ENCODE measurements around the gene KRTAP15-1. TPM values are rescaled to one million over a fixed set of nuclear protein-coding genes. Genes with fewer than 3 reads are reported as not detected.

The KRTAP15-1 gene, protein sequence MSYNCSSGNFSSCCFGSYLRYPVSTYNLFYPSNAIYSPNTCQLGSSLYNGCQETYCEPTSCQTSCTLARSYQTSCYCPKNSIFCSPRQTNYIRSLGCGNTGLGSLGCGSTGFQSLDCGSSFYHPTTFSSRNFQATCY
- total RNA-seq (not detected), polyA plus RNA-seq (ENCODE audit: insufficient read length in 2 of 2) (not detected)
- long read RNA-seq, donor 1: 0 reads
- long read RNA-seq, donor 2: 0 reads
- long read RNA-seq, donor 3: 0 reads
- long read RNA-seq, donor 4: 0 reads

DNA sequence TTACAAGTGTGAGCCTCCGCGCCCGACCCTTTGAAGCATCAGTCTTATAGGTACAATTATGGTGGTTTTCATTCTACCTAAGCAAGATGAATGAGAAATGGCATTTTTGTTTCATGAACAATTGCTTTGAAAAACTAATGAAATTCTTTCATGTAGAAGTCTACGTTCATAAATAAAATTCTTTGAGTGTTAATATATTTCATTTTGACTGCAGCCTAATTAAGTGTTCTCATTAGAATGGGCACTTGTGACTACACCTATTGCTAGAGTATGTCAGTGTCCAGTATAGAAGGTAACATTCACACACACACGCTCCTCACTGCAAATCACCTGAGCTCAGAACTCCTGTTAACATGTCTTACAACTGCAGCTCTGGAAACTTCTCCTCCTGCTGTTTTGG is at the start of gene KRTAP15-1:
KRTAP15-1 (plus strand) TSS at position 301 of the 400 bp plus-strand sequence; CDS start at position 354, 53 bp downstream.
- 80% methylated on average over 1 of the region's 5 CpGs for WGBS (ENCODE audit: insufficient coverage)

DNA sequence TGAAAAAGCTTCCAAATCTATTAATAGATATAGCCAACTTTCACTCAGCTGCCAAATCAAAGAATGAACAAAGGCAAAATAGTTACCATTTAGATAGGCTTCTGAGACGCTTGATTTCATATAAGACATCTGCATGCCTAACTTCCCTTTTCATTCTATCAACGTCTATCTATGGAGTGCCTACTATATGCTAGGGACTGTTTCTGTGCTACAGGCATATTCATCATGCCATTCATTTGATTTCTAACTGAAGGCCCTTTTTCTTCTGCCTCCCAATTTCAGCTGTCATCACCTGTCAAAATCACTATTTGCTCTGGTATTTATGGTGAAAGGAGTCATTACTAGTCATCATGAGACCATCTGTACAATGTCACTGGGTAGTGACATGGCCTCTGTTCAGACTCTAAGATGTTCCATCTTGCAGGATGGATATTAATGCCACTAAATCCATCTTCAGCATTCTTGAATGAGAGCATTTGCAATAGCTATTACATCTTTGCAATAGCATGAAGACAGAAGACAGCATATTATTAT is 48.5 kb upstream of the KRTAP15-1 start:
- no peak overlapping the region for H3K27ac ChIP-seq (ENCODE audit: low read depth, low read length)
- no peaks in the 10 kb centered on the region for H3K27me3 ChIP-seq (ENCODE audit: control insufficient read depth, insufficient read depth, low read length)
- H3K4me3 ChIP-seq (ENCODE audit: low read depth, low read length): no peak overlapping the region
- no CpG with 5 or more reads among the region's 2 CpGs for WGBS (ENCODE audit: insufficient coverage)
- no peaks in the 10 kb centered on the region for H3K9me3 ChIP-seq (ENCODE audit: control insufficient read depth, insufficient read depth, low read length)
- H3K36me3 ChIP-seq (ENCODE audit: control insufficient read depth, insufficient read depth, low read length): no peaks in the 10 kb centered on the region
- peak in 1 of 6 donors; percentile 16 for DNase-seq (ENCODE audit: low read depth in 4 of 6, low spot score in 6 of 6)
- no peaks in the 10 kb centered on the region for H3K4me1 ChIP-seq (ENCODE audit: control insufficient read depth, insufficient read depth, low read length)

More for the DNA sequence above, at the start of gene KRTAP15-1:
- Histone ChIP-seq H3K4me3 (ENCODE audit: low read depth, low read length) (no peak within 1 kb of the TSS), H3K36me3 (ENCODE audit: control insufficient read depth, insufficient read depth, low read length) (no peaks in the 10 kb centered on the region), H3K27ac (ENCODE audit: low read depth, low read length) (no peak within 1 kb of the TSS), H3K9me3 (ENCODE audit: control insufficient read depth, insufficient read depth, low read length) (no peaks in the 10 kb centered on the region), H3K27me3 (ENCODE audit: control insufficient read depth, insufficient read depth, low read length) (no peaks in the 10 kb centered on the region), H3K4me1 (ENCODE audit: control insufficient read depth, insufficient read depth, low read length) (no peaks in the 10 kb centered on the region)
- no peak for DNase-seq (ENCODE audit: low read depth in 4 of 6, low spot score in 6 of 6)

DNA sequence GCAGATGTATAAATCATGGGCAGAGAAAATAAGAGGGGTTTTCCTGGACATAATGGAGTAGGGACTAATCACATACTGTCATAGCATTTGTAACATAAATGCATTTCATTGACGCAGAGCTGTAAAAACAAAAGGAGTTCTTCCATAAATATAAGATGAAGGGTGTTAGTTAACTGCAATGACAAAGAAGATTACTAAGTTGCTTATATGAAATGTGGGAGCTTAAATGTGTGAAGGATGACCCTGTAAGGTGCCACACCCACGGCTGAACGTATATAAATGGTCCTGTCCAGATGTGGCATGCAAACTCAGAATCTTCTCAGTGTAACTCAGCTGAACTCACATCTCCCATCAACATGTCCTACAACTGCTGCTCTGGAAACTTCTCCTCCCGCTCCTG is 44.3 kb upstream of the KRTAP15-1 start, which contains the start of gene KRTAP13-1:
KRTAP13-1 (plus strand) TSS at position 301 of the 400 bp plus-strand sequence; CDS start at position 357, 56 bp downstream.
- Histone ChIP-seq H3K27me3 (ENCODE audit: control insufficient read depth, insufficient read depth, low read length) (no peaks in the 10 kb centered on the region), H3K9me3 (ENCODE audit: control insufficient read depth, insufficient read depth, low read length) (no peaks in the 10 kb centered on the region), H3K36me3 (ENCODE audit: control insufficient read depth, insufficient read depth, low read length) (no peaks in the 10 kb centered on the region), H3K4me1 (ENCODE audit: control insufficient read depth, insufficient read depth, low read length) (no peaks in the 10 kb centered on the region), H3K4me3 (ENCODE audit: low read depth, low read length) (no peak within 1 kb of the TSS), H3K27ac (ENCODE audit: low read depth, low read length) (no peak within 1 kb of the TSS)
- 89% methylated on average over 3 of the region's 4 CpGs for WGBS (ENCODE audit: insufficient coverage)
- DNase-seq (ENCODE audit: low read depth in 4 of 6, low spot score in 6 of 6): no peak

DNA sequence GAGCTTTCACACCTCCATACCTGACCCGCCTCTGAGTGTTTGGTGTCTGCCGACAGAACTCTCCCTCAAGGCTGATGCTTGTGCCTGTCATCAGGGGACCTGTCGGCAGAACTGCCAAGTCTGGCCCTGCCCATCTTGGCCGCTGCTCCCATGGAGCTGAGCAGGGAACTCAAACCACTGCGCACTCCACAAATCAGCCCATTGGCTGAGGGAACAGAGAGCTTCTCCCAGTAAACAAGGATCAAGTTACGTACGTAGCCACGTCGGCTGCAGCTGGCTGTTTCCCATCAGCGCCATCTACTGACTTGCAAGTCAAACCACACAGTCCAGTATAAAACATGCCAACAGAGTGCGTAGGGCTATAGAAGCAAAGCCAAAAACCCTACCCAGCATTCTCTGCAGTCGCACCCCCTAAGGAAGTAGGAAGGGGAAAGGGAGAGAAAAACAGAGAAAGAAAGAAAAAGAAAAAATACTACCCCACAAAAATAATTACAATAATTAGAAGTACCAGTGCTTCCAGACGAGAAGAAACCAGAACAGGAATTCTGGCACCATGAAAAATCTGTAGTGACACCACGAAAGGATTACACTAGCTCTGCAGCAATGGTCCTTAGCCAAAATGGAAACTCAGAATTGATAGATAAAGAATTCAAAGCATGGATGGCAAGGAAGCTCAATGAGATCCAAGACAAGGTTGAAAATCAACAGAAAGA is 31.1 kb upstream of the KRTAP15-1 start:
- no peaks in the 10 kb centered on the region for H3K27me3 ChIP-seq (ENCODE audit: control insufficient read depth, insufficient read depth, low read length)
- no peak overlapping the region for H3K4me3 ChIP-seq (ENCODE audit: low read depth, low read length)
- peaks cover 3% of the 10 kb centered on the region for H3K4me1 ChIP-seq (ENCODE audit: control insufficient read depth, insufficient read depth, low read length)
- DNase-seq (ENCODE audit: low read depth in 4 of 6, low spot score in 6 of 6): no peak
- WGBS (ENCODE audit: insufficient coverage): 64% methylated on average over 7 of the region's 14 CpGs
- no peak overlapping the region for H3K27ac ChIP-seq (ENCODE audit: low read depth, low read length)
- no peaks in the 10 kb centered on the region for H3K9me3 ChIP-seq (ENCODE audit: control insufficient read depth, insufficient read depth, low read length)
- H3K36me3 ChIP-seq (ENCODE audit: control insufficient read depth, insufficient read depth, low read length): no peaks in the 10 kb centered on the region

DNA sequence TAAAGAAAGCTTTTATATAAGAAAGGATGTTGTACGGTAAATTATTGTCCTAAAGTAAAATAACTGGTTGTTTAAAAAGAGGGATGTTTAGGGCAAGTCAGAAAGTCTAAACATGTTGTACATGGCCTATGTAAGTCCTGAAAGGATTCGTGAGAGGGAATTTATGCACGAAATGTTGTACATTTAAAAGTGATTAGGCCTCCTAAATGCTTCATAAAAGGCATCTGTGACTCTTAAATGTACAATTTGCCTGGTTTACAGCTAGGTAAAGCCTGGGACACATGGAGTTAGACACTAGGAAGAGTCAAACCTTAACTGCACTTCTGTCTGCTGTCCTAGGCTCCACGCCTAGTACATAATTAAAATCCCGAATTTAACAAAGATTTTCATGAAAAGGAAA is 24.1 kb upstream of the KRTAP15-1 start:
- H3K4me1 ChIP-seq (ENCODE audit: control insufficient read depth, insufficient read depth, low read length): no peaks in the 10 kb centered on the region
- H3K4me3 ChIP-seq (ENCODE audit: low read depth, low read length): no peak overlapping the region
- WGBS (ENCODE audit: insufficient coverage): 100% methylated on average over 3 of the region's 5 CpGs
- H3K9me3 ChIP-seq (ENCODE audit: control insufficient read depth, insufficient read depth, low read length): no peaks in the 10 kb centered on the region
- no peak for DNase-seq (ENCODE audit: low read depth in 4 of 6, low spot score in 6 of 6)
- no peak overlapping the region for H3K27ac ChIP-seq (ENCODE audit: low read depth, low read length)
- H3K36me3 ChIP-seq (ENCODE audit: control insufficient read depth, insufficient read depth, low read length): no peaks in the 10 kb centered on the region
- no peaks in the 10 kb centered on the region for H3K27me3 ChIP-seq (ENCODE audit: control insufficient read depth, insufficient read depth, low read length)

DNA sequence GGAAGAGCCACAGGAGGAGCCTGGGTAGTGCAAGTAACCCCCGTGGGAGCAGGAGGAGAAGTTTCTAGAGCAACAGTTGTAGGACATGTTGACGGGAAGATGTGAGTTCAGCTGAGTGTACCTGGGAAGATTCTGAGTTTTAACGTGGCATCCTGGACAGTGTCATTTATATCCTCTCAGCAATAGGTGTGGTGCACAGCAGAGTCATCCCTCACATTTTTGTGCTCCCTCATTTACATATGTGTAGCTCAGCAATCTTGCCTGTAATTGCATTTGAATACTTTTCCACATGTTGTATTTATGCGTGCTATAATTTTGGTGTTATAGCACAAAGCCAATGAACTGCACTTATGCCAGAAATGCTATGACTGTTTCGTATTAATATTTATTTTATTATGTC is 14.2 kb upstream of the KRTAP15-1 start, which contains the start of gene KRTAP13-3:
KRTAP13-3 (minus strand) TSS at position 101 of the 400 bp plus-strand sequence; CDS start at position 87, 14 bp downstream.
- Histone ChIP-seq H3K27me3 (ENCODE audit: control insufficient read depth, insufficient read depth, low read length) (no peaks in the 10 kb centered on the region), H3K36me3 (ENCODE audit: control insufficient read depth, insufficient read depth, low read length) (no peaks in the 10 kb centered on the region), H3K9me3 (ENCODE audit: control insufficient read depth, insufficient read depth, low read length) (no peaks in the 10 kb centered on the region), H3K4me1 (ENCODE audit: control insufficient read depth, insufficient read depth, low read length) (no peaks in the 10 kb centered on the region), H3K4me3 (ENCODE audit: low read depth, low read length) (no peak within 1 kb of the TSS), H3K27ac (ENCODE audit: low read depth, low read length) (no peak within 1 kb of the TSS)
- WGBS (ENCODE audit: insufficient coverage): 95% methylated on average over 3 of the region's 5 CpGs
- DNase-seq (ENCODE audit: low read depth in 4 of 6, low spot score in 6 of 6): no peak

DNA sequence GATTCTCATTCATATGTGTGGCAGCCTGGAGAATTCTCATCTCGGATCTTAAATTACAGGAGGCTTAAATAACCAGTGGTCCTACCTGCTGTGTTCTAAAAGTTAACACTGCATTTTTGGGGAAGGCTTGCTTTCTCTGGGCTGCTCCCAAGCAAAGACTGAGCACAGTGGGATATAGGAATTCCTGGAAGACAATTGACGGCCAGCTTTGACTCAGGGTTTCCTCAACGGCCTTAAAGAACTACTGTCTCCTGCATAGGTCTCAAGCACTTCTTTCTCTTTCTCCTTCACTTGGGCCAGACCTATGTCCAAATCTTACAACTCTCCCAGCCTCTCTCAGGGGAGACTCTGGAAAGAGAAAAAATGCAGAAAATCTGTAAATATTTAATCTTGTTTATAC is 13.3 kb upstream of the KRTAP15-1 start:
- DNase-seq (ENCODE audit: low read depth in 4 of 6, low spot score in 6 of 6): peak in 1 of 6 donors; percentile 56
- Histone ChIP-seq H3K36me3 (ENCODE audit: control insufficient read depth, insufficient read depth, low read length) (no peaks in the 10 kb centered on the region), H3K9me3 (ENCODE audit: control insufficient read depth, insufficient read depth, low read length) (no peaks in the 10 kb centered on the region), H3K4me3 (ENCODE audit: low read depth, low read length) (no peak overlapping the region), H3K27me3 (ENCODE audit: control insufficient read depth, insufficient read depth, low read length) (no peaks in the 10 kb centered on the region), H3K4me1 (ENCODE audit: control insufficient read depth, insufficient read depth, low read length) (no peaks in the 10 kb centered on the region), H3K27ac (ENCODE audit: low read depth, low read length) (no peak overlapping the region)
- 34% methylated on average over 2 of the region's 3 CpGs for WGBS (ENCODE audit: insufficient coverage)

DNA sequence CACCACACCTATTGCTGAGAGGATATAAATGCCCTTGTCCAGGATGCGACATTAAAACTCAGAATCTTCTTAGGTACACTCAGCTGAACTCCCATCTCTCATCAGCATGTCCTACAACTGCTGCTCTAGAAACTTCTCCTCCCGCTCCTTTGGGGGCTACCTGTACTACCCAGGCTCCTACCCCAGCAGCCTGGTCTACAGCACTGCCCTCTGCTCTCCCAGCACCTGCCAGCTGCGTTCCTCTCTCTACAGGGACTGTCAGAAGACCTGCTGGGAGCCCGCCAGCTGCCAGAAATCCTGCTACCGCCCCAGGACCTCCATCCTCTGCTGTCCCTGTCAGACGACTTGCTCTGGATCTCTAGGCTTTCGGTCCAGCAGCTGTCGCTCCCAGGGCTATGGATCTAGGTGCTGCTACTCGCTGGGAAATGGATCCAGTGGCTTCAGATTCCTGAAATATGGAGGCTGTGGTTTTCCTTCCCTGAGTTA is 9.9 kb upstream of the KRTAP15-1 start, which contains the start of gene KRTAP13-4:
KRTAP13-4 (plus strand) TSS at position 51 of the 486 bp plus-strand sequence; CDS start at position 107, 56 bp downstream.
- WGBS (ENCODE audit: insufficient coverage): 87% methylated on average over 9 of the region's 9 CpGs
- no peak within 1 kb of the TSS for H3K27ac ChIP-seq (ENCODE audit: low read depth, low read length)

DNA sequence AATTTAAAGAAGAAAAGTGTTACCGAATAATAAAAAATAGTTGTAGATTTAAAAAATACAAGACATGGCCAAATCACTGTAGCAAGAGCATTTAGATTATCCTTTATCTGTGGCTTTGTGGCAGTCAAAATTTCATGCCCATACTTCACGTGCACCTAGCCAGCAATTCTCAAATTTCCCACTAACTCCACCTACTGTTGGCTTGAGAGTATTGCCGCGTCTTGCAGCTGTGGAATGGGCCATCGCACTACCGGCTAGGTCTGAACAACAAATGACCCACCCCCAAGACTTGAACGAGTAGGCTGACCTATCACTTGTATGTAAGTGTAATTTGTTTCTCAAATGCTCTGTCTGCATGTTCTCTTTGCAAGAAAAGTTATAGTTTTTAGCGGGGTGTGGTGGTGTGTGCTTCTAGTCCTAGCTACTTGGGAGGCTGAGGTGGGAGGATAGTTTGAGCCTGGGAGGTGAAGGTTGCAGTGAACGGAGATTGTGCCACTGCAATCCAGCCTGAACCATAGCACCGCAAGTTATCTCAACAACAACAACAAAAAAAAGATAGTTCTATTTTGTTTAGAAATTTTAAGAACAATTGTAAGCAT is 5.9 kb upstream of the KRTAP15-1 start:
- Histone ChIP-seq H3K4me3 (ENCODE audit: low read depth, low read length) (no peak overlapping the region), H3K4me1 (ENCODE audit: control insufficient read depth, insufficient read depth, low read length) (no peaks in the 10 kb centered on the region), H3K27me3 (ENCODE audit: control insufficient read depth, insufficient read depth, low read length) (no peaks in the 10 kb centered on the region), H3K9me3 (ENCODE audit: control insufficient read depth, insufficient read depth, low read length) (no peaks in the 10 kb centered on the region), H3K36me3 (ENCODE audit: control insufficient read depth, insufficient read depth, low read length) (no peaks in the 10 kb centered on the region), H3K27ac (ENCODE audit: low read depth, low read length) (no peak overlapping the region)
- no peak for DNase-seq (ENCODE audit: low read depth in 4 of 6, low spot score in 6 of 6)
- WGBS (ENCODE audit: insufficient coverage): 0% methylated on average over 1 of the region's 10 CpGs

More for the DNA sequence above, 9.9 kb upstream of the KRTAP15-1 start, which contains the start of gene KRTAP13-4:
- DNase-seq (ENCODE audit: low read depth in 4 of 6, low spot score in 6 of 6): no peak
- Histone ChIP-seq H3K27me3 (ENCODE audit: control insufficient read depth, insufficient read depth, low read length) (no peaks in the 10 kb centered on the region), H3K4me3 (ENCODE audit: low read depth, low read length) (no peak within 1 kb of the TSS), H3K4me1 (ENCODE audit: control insufficient read depth, insufficient read depth, low read length) (no peaks in the 10 kb centered on the region), H3K36me3 (ENCODE audit: control insufficient read depth, insufficient read depth, low read length) (no peaks in the 10 kb centered on the region), H3K9me3 (ENCODE audit: control insufficient read depth, insufficient read depth, low read length) (no peaks in the 10 kb centered on the region)

Data from spinal cord (tissue), 10 donors.